HEK293 (cell line): ENCODE data around the gene ANKRD11.

ENCODE experiments used
- CTCF ChIA-PET: fragments of 350-600 bp; formaldehyde crosslinking; extraction: SDS; loops from one replicate; lab custom pipeline; 2021; ENCODE audit warnings: antibody characterized with exemption; lab: Yijun Ruan, JAX
- POLR2A ChIA-PET: fragments of 300-600 bp; formaldehyde crosslinking; extraction: SDS; loops from one replicate; lab custom pipeline; 2020; ENCODE audit warnings: antibody characterized with exemption, inconsistent platforms; lab: Yijun Ruan, JAX
- H3K27ac ChIP-seq: fragments of 200-500 bp; sonication (Bioruptor generic); 2 replicates; pipeline ENCODE4 v1.5.1; 2014; ENCODE audit warnings: low read depth, low read length, control low read depth, inconsistent platforms; ENCODE audit errors: extremely low read depth
- H3K36me3 ChIP-seq, 2 experiments: fragments of 200-500 bp in 1 of 2; sonication (Bioruptor generic) in 1 of 2; 1 replicate in 1 of 2; 2 replicates in 1 of 2; pipeline ENCODE4 v1.5.1; 2014 to 2017; ENCODE audit warnings: inconsistent platforms in 2 of 2, low read length in 2 of 2; ENCODE audit not compliant: control insufficient read depth in 2 of 2, insufficient read depth in 1 of 2
- H3K4me1 ChIP-seq: fragments of 200-500 bp; sonication (Bioruptor generic); 2 replicates; pipeline ENCODE4 v1.5.1; 2014; ENCODE audit warnings: mild to moderate bottlenecking, low read length, inconsistent platforms; ENCODE audit not compliant: control insufficient read depth, insufficient read depth
- H3K4me3 ChIP-seq: 2 replicates; pipeline ENCODE4 v1.5.1; 2011; ENCODE audit warnings: low read depth, mild to moderate bottlenecking, control low read depth, low read length, moderate library complexity
- H3K9me3 ChIP-seq: fragments of 200-500 bp; sonication (Bioruptor generic); 2 replicates; pipeline ENCODE4 v1.5.1; 2014; ENCODE audit warnings: low read depth, low read length, inconsistent platforms; ENCODE audit not compliant: control insufficient read depth, insufficient read depth
- CTCF ChIP-seq: fragments of 450-650 bp; formaldehyde crosslinking; IDR thresholded peaks from 2 replicates; pipeline ENCODE4 v1.5.1; 2016; ENCODE audit warnings: missing biosample characterization, missing genetic modification characterization
- KLF9 ChIP-seq: fragments of 450-650 bp; formaldehyde crosslinking; IDR thresholded peaks from 2 replicates; pipeline ENCODE4 v1.5.1; 2016; ENCODE audit warnings: missing biosample characterization, missing genetic modification characterization, low read depth
- ZBTB17 ChIP-seq: fragments of 450-650 bp; formaldehyde crosslinking; IDR thresholded peaks from 2 replicates; pipeline ENCODE4 v1.5.1; 2016; ENCODE audit warnings: missing biosample characterization, missing genetic modification characterization
- ZBTB20 ChIP-seq: fragments of 450-650 bp; formaldehyde crosslinking; IDR thresholded peaks from 2 replicates; pipeline ENCODE4 v1.5.1; 2016; ENCODE audit warnings: missing biosample characterization, missing genetic modification characterization
- ZFP69B ChIP-seq: fragments of 450-650 bp; formaldehyde crosslinking; IDR thresholded peaks from 2 replicates; pipeline ENCODE4 v1.5.1; 2016; ENCODE audit warnings: missing biosample characterization, missing genetic modification characterization
- ZNF133 ChIP-seq: fragments of 450-650 bp; formaldehyde crosslinking; IDR thresholded peaks from 2 replicates; pipeline ENCODE4 v1.5.1; 2016; ENCODE audit warnings: missing biosample characterization, missing genetic modification characterization
- ZNF138 ChIP-seq: fragments of 450-650 bp; formaldehyde crosslinking; IDR thresholded peaks from 2 replicates; pipeline ENCODE4 v1.5.1; 2016; ENCODE audit warnings: missing biosample characterization, missing genetic modification characterization, borderline replicate concordance
- ZNF473 ChIP-seq: fragments of 450-650 bp; formaldehyde crosslinking; IDR thresholded peaks from 2 replicates; pipeline ENCODE4 v1.5.1; 2017; ENCODE audit warnings: missing biosample characterization, missing genetic modification characterization
- ZNF660 ChIP-seq: fragments of 450-650 bp; IDR thresholded peaks from 2 replicates; pipeline ENCODE4 v1.5.1; 2018; ENCODE audit warnings: missing biosample characterization, mild to moderate bottlenecking, missing genetic modification characterization
- ZNF692 ChIP-seq: fragments of 450-650 bp; formaldehyde crosslinking; IDR thresholded peaks from 2 replicates; pipeline ENCODE4 v1.5.1; 2016; ENCODE audit warnings: missing biosample characterization, missing genetic modification characterization

Gene ANKRD11

GRCh38 chr16:89404561-89404960, 85.8 kb downstream of the ANKRD11 start:
- ChIA-PET POLR2A (no interaction called here), CTCF (no interaction called here)
- Histone ChIP-seq H3K36me3 (no peaks in the 10 kb centered on the region), H3K9me3 (no peaks in the 10 kb centered on the region), H3K4me3 (no peak overlapping the region), H3K27ac (no peak overlapping the region), H3K4me1 (peaks cover 9% of the 10 kb centered on the region)
- TF ChIP-seq ZBTB17 (tag by site-specific recombination) (peak; percentile 67), CTCF (tag by site-specific recombination) (no peak), KLF9 (tag by site-specific recombination) (peak; percentile 38; the same call in 1 of the 2 replicates)

GRCh38 chr16:89402962-89403361, 87.4 kb downstream of the ANKRD11 start:
- Histone ChIP-seq H3K4me1 (peaks cover 2% of the 10 kb centered on the region), H3K9me3 (no peaks in the 10 kb centered on the region), H3K27ac (no peak overlapping the region), H3K36me3 (peaks cover 0 to 3% of the 10 kb centered on the region in 2 experiments; a peak in 1 of 3 replicates), H3K4me3 (no peak overlapping the region)
- ChIA-PET POLR2A (no interaction called here), CTCF (interaction anchor here (0.6 kb wide), 1 partner anchor 15 kb away, joined by 8 read pairs; no protein-coding TSS in a partner anchor)
- TF ChIP-seq ZNF138 (tag by site-specific recombination) (no peak), ZNF692 (peak; percentile 57; the same call in 1 of the 2 replicates), ZFP69B (tag by site-specific recombination) (peak; percentile 58; the same call in 1 of the 2 replicates)

GRCh38 chr16:89401641-89402445, 88.5 kb downstream of the ANKRD11 start:
- ChIA-PET CTCF (no interaction called here), POLR2A (no interaction called here)
- no peak overlapping the region for H3K4me3 ChIP-seq
- no peaks in the 10 kb centered on the region; the same call in 1 of the 2 replicates for H3K4me1 ChIP-seq
- no peaks in the 10 kb centered on the region for H3K9me3 ChIP-seq
- no peak for TF ChIP-seq ZBTB17 (tag by site-specific recombination)
- peak; percentile 55 for TF ChIP-seq ZNF133
- TF ChIP-seq ZBTB20 (tag by site-specific recombination), result no peak
- peaks cover 0 to 10% of the 10 kb centered on the region in 2 experiments; a peak in 1 of 3 replicates for H3K36me3 ChIP-seq
- H3K27ac ChIP-seq, result no peak overlapping the region

GRCh38 chr16:89401205-89401604, 89.2 kb downstream of the ANKRD11 start:
- H3K9me3 ChIP-seq, result no peaks in the 10 kb centered on the region
- no peak overlapping the region for H3K27ac ChIP-seq
- CTCF ChIA-PET, result no interaction called here
- peaks cover 0 to 10% of the 10 kb centered on the region in 2 experiments; a peak in 1 of 3 replicates for H3K36me3 ChIP-seq
- TF ChIP-seq ZNF473 (tag by site-specific recombination) (no peak), ZNF660 (peak; percentile 70; the same call in 1 of the 2 replicates)
- POLR2A ChIA-PET, result no interaction called here
- H3K4me3 ChIP-seq, result no peak overlapping the region
- H3K4me1 ChIP-seq, result no peaks in the 10 kb centered on the region; the same call in 1 of the 2 replicates
